GM19397 (cell line): ENCODE results near the gene ADGRG6.
A peak's percentile ranks its signal among the peaks of the same experiment; 100 is the strongest.
"Not testable (repeated sequence)": the region's sequence is repeated elsewhere in the genome, so short reads cannot be mapped to it uniquely, and the experiment has no call there.

Source experiments
- ATAC-seq: cut with Tn5 transposase; IDR thresholded peaks from one replicate; pipeline ENCODE4 v1.9.1; 2021; ENCODE audit warnings: mild to moderate bottlenecking, moderate library complexity; ENCODE audit not compliant: unreplicated experiment

The ADGRG6 gene

DNA sequence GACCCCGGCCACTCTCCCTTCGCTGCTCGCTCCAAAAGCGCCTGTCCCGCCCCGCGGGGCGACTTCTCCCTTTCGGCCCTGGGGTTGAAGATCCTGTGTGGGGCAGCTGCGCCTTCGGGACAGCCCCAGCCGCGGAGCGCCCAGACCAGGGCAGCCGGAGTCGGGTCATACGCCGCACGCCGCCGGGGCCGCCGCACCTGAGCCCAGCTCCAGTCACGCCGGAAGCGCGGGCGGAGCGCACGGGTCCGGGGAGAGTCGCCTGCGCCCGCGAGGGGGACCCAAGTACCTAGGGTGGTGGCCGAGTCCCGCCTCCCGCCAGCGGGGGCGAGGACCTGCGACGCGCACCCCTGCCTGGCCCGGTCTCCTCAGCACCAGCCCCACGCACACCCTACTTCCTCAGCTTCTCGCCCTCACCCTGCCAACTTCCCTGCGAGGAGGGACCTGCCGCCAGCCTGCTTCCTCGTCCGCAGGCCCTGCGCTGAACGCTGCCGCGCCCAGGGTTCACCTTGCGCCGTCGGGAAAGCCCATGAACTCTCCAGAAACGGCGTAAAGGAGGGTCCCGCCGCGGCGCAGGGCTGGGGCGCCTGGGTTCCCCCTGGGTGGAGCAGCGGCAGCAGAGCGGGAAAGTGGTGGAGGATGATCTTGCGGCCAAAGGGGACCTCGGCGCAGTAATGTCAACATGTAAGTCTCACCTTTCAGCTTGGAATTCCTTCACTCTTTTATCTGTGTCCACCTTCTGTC lies at the start of gene ADGRG6:
Gene ADGRG6, plus strand, starts transcription at position 357 of the 741 bp plus-strand sequence. Its CDS starts 323 bp downstream, at position 680.
- ATAC-seq = peak; percentile 84

DNA sequence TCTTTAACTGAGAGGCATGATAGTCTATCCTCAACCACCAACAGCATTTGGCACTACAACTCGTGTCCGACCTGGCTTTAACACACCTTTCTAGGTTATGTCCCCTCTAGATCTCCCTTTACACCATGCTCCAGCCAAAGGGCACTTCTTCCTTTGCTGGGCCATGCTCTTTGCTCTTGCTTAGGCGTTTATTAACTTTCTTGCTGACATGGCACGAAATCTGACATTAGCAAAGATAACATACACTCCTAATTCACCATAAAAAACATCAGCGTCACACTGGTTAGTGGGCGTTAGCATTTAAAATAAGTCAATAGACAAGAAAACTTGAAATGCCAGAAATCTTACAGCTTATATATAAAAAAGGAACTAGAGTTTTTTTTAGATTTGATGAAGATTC lies 47.3 kb upstream of the ADGRG6 start:
- ATAC-seq = no peak

DNA sequence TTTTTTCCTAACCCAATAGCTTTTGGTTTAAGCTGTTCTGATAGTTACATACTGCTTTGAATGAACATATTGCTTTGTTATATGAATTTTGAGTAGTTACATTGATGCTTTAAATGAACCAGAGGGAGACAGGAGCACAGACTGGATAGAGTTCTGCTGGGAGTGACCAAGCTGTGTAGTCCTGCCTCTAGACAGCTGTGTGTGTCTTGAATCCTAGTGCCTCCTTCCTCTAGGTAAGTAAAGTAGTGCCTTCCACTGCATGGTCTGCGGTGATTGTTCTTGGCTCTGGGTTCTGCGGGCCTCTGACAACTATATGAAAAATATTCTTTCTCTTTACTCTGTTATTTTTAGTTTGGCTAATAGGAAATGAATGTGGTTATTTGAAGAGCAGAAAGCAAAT lies 46.0 kb upstream of the ADGRG6 start:
- no peak for ATAC-seq

- no peak for ATAC-seq
Measured at GRCh38 chr6:142258305-142258704, 43.5 kb upstream of the ADGRG6 start.

- ATAC-seq = no peak
Measured at GRCh38 chr6:142258757-142259156, 43.0 kb upstream of the ADGRG6 start.

- ATAC-seq = no peak
Measured at GRCh38 chr6:142260748-142261147, 41.1 kb upstream of the ADGRG6 start.

GRCh38 chr6:142262231-142262630 lies 39.6 kb upstream of the ADGRG6 start:
- no peak for ATAC-seq

DNA sequence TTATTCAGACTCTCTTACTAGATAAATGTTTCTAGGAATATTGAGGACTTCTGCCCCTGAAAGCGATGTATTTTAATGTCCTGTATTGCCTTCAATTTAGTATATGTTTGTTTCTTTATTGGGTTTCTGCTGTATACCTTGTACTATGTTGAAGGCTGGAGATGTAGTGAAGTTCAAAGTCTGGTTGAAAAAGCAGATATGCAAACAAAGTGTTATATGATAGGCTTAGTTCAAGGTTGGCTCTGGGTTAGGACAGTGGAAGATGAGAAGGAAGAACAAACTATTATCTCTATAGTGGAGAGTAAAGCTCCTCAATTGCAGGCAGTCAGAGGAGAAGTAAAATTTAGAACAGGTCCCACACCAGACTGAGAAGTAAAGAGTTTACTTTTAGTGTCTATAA lies 36.3 kb upstream of the ADGRG6 start:
- no peak for ATAC-seq

DNA sequence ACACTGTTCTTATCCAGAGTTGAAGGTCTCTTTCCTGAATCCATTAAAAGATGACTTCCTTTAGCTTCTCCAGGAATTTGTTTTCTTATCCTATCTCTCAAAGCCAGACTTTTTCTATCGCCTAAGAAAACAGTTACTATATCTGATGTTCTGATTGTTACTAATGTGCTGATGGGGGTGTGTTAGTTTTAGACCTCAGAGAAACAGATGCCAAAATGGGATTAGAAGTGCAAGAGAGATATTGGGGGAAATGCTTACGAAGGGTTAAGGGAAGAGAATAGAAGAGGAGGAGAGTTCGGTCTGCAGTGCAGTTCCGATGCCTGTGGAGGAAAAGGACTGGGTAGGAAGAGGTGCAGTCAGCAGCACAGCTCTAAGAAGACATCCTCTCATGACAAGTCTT lies 35.7 kb upstream of the ADGRG6 start:
- ATAC-seq = no peak

- no peak for ATAC-seq
Measured at GRCh38 chr6:142271476-142271875, 30.3 kb upstream of the ADGRG6 start.

DNA sequence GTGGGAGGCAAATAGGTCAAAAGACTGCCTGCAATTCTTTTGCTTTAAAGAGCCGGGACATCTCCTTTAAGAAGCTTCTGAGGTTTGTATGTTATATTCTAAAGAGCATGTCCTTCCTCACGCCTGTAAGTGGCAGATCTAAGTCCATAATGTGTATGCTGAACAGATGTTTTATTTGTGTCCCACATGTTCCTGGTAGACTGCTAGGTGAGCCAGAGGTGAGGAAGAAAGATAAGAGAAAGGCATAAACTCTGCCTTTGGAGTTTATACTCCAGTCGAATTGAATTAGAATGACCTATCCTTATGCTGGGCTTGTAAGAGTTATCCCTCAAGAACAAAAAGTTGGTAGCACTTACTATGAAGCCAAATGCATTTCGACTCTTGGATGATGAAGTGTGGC lies 27.2 kb upstream of the ADGRG6 start:
- no peak for ATAC-seq

- no peak for ATAC-seq
Measured at GRCh38 chr6:142275236-142276006, 26.4 kb upstream of the ADGRG6 start.

GRCh38 chr6:142276256-142276655 lies 25.6 kb upstream of the ADGRG6 start:
- ATAC-seq = no peak

- ATAC-seq = no peak
Measured at GRCh38 chr6:142279350-142280180, 22.2 kb upstream of the ADGRG6 start.

GRCh38 chr6:142280265-142280664 lies 21.5 kb upstream of the ADGRG6 start:
- no peak for ATAC-seq

- no peak for ATAC-seq
Measured at GRCh38 chr6:142280927-142281326, 20.9 kb upstream of the ADGRG6 start.

- not testable (repeated sequence) for ATAC-seq
Measured at GRCh38 chr6:142283138-142283537, 18.7 kb upstream of the ADGRG6 start.

DNA sequence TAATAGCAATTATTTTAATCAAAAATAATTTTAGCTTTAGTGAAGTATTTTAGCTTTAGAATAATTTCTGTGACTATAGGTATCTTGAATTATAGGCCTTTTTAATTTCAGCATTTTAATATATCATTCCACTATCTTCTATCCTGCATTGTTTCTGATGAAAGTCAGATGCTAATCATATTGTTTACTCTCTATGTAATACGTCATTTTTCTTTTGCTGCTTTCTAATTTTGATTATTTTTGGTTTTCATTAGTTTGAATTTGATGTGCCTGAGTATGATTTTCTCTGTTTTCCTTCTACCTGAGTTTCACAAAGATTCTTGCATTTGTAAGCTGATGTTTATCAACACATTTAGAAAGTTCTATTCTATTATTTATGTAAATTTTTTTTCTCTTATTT lies 17.4 kb upstream of the ADGRG6 start:
- ATAC-seq = no peak

DNA sequence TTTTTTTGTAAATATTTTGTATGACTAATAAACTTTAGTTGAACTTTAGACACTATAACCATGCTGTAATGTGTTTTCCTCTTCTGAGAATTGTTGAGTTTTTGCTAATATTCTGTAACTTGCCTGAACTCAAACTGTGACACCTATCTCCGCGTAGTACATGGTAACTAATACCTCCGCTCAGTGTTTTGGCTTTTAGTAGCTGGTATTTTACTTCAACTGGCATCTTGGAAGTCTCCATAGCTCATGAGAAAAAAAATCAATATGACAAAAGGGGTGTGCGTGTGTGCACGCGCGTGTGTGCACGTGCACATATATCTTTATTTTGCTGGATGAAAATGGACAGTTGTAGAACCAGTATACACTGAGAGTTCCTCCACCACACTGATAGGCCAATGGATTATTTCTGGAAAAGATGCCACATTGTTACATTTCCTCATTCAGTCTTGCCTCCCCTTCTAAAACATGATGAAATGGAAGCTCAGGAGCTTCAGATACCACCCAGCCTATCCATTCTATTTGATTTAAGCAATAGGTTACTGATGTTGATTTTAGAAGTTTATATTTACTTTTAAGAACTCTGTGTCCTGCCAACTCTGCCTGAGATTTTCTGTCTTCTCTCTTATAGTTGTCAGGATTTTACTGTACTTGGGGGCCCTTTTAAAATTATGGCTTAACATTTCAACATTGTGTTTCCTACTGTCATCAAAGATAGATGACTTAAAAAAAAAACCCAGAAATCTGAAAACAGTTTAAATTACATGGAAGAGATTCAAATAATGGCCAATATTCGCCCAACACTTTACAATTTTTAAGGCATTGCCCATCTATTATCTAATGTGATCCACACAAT lies 16.3 kb upstream of the ADGRG6 start:
- no peak for ATAC-seq

DNA sequence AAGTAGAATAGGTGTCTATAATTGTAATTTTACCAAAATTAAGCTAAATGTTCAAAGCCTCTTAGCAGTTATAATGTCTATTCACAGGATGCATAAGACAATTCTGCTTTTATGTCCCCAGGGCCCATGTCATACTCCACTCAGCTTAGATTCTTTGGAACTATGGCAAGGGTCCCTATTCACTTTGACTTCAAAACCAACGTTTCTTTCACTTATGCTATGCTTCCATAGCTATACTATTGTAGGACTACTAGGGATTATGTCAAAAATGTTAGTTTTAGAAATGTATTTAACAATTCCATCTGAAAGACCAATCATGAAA lies 15.8 kb upstream of the ADGRG6 start:
- no peak for ATAC-seq

GRCh38 chr6:142289687-142290086 lies 12.1 kb upstream of the ADGRG6 start:
- no peak for ATAC-seq
